ENCODE measurements around the gene MAPKAP1.

DNA sequence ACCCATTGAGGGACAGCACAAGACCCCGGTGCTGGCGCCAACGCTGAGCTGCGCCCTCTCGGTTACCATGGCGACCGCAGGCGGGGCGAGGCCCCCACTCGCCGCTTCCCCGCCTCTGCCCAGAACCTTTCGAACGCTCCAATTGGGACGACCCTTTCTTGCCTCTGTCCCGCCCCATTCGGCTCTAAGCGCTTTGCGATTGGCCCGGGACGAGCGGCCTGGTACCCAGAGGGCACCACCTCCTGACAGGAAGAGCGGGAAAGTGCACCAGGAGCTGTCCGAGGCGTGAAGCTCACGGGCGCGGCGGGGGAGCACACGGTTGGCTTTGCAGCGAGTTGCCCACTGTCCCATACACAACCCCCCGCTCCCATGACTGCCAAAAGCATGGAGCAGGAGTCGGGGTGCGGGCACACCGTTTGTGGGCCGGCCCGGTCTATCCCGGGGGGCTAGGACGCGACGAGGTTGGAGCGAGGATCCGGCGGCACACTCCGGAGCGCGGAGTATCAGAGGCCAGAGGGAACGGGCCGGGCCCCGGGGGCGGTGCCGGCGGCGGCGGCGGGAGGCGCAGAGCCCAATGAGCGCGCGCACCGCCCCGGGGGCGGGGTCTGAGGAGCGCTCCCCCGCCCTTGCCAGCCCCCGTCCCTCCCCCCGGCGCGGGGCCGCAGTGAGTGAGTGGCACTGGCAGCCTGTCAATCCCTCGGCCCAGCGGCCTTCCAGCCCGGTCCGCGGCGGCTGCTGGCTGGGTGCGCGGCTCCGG is 39.2 kb upstream of the MAPKAP1 start:
- no peak for TF ChIP-seq YY1 (IDR thresholded peaks at IDR 0.05; ENCODE audit: borderline replicate concordance in 1 of 3, control insufficient read depth in 1 of 3, extremely low read depth in 1 of 3, insufficient read depth in 3 of 3, insufficient read length in 1 of 3, insufficient replicate concordance in 2 of 3, low read depth in 1 of 3, low read length in 2 of 3)
- TF ChIP-seq JUN (IDR thresholded peaks at IDR 0.05; ENCODE audit: borderline replicate concordance, low read depth, low read length), result no peak
- no peak for TF ChIP-seq JUN (CRISPR knock-in tag; IDR thresholded peaks at IDR 0.05; ENCODE audit: borderline replicate concordance)
- TF ChIP-seq, protein P1, sequence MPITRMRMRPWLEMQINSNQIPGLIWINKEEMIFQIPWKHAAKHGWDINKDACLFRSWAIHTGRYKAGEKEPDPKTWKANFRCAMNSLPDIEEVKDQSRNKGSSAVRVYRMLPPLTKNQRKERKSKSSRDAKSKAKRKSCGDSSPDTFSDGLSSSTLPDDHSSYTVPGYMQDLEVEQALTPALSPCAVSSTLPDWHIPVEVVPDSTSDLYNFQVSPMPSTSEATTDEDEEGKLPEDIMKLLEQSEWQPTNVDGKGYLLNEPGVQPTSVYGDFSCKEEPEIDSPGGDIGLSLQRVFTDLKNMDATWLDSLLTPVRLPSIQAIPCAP (CRISPR knock-in tag; IDR thresholded peaks at IDR 0.05; ENCODE audit: borderline replicate concordance), result no peak
- TF ChIP-seq POLR2AphosphoS5 (IDR thresholded peaks at IDR 0.05; ENCODE audit: control insufficient read depth, insufficient read depth, low read depth, low read length), result no peak
- TF ChIP-seq, protein P2, sequence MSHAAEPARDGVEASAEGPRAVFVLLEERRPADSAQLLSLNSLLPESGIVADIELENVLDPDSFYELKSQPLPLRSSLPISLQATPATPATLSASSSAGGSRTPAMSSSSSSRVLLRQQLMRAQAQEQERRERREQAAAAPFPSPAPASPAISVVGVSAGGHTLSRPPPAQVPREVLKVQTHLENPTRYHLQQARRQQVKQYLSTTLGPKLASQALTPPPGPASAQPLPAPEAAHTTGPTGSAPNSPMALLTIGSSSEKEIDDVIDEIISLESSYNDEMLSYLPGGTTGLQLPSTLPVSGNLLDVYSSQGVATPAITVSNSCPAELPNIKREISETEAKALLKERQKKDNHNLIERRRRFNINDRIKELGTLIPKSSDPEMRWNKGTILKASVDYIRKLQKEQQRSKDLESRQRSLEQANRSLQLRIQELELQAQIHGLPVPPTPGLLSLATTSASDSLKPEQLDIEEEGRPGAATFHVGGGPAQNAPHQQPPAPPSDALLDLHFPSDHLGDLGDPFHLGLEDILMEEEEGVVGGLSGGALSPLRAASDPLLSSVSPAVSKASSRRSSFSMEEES (CRISPR knock-in tag; IDR thresholded peaks at IDR 0.05), result no peak
- no peak for TF ChIP-seq ZNF140 (CRISPR knock-in tag; IDR thresholded peaks at IDR 0.05)
- no peak for TF ChIP-seq ILK (tag; IDR thresholded peaks at IDR 0.05; ENCODE audit: borderline replicate concordance, low read depth)
- TF ChIP-seq POLR2A (conservative IDR thresholded peaks at IDR 0.05), result no peak
- TF ChIP-seq, protein P3, sequence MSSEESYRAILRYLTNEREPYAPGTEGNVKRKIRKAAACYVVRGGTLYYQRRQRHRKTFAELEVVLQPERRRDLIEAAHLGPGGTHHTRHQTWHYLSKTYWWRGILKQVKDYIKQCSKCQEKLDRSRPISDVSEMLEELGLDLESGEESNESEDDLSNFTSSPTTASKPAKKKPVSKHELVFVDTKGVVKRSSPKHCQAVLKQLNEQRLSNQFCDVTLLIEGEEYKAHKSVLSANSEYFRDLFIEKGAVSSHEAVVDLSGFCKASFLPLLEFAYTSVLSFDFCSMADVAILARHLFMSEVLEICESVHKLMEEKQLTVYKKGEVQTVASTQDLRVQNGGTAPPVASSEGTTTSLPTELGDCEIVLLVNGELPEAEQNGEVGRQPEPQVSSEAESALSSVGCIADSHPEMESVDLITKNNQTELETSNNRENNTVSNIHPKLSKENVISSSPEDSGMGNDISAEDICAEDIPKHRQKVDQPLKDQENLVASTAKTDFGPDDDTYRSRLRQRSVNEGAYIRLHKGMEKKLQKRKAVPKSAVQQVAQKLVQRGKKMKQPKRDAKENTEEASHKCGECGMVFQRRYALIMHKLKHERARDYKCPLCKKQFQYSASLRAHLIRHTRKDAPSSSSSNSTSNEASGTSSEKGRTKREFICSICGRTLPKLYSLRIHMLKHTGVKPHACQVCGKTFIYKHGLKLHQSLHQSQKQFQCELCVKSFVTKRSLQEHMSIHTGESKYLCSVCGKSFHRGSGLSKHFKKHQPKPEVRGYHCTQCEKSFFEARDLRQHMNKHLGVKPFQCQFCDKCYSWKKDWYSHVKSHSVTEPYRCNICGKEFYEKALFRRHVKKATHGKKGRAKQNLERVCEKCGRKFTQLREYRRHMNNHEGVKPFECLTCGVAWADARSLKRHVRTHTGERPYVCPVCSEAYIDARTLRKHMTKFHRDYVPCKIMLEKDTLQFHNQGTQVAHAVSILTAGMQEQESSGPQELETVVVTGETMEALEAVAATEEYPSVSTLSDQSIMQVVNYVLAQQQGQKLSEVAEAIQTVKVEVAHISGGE (CRISPR knock-in tag; IDR thresholded peaks at IDR 0.05), result no peak
- no peak for TF ChIP-seq ZBTB8A (IDR thresholded peaks at IDR 0.05; ENCODE audit: partially characterized antibody)
- no peak for TF ChIP-seq TAF1 (IDR thresholded peaks at IDR 0.05; ENCODE audit: control insufficient read depth, extremely low read depth, insufficient read depth, low read length, severe bottlenecking)
- no peak for TF ChIP-seq NR1H2 (CRISPR knock-in tag; IDR thresholded peaks at IDR 0.05)
- no peak for TF ChIP-seq GATAD2A (IDR thresholded peaks at IDR 0.05)
- TF ChIP-seq EZH2 (IDR thresholded peaks at IDR 0.05; ENCODE audit: borderline replicate concordance, low read depth, low read length), result no peak

All from K562 (cell line).